Uterus (tissue), 4 donors: ENCODE measurements around the gene CBFA2T2. TPM values are rescaled to one million over a fixed set of nuclear protein-coding genes. Genes with fewer than 3 reads are reported as not detected.

Experiments used
- DNase-seq, 2 donors: peaks; one replicate each; pipeline ENCODE4 v3.0.0-alpha.2; 2019 to 2020
- H3K27ac ChIP-seq, 2 donors: fragments of 200-600 bp; sonication (generic); 1 replicate in 1 of 2; 2 replicates in 1 of 2; pipeline ENCODE4 v1.5.1; 2016 to 2018
- H3K27me3 ChIP-seq, 2 donors: fragments of 200-600 bp; sonication (generic); one replicate each; pipeline ENCODE4 v1.5.1; 2018 to 2019; ENCODE audit warnings: control low read depth in 1 of 2
- H3K36me3 ChIP-seq, 2 donors: fragments of 200-600 bp; sonication (generic); one replicate each; pipeline ENCODE4 v1.5.1; 2019; ENCODE audit warnings: control low read depth in 1 of 2
- H3K4me1 ChIP-seq, 2 donors: fragments of 200-600 bp; sonication (generic); one replicate each; pipeline ENCODE4 v1.5.1; 2018 to 2019; ENCODE audit warnings: control low read depth in 1 of 2
- H3K4me3 ChIP-seq, 2 donors: fragments of 200-600 bp; sonication (generic); 1 replicate in 1 of 2; 2 replicates in 1 of 2; pipeline ENCODE4 v1.5.1; 2018 to 2019; ENCODE audit warnings: mild to moderate bottlenecking in 1 of 2
- H3K9me3 ChIP-seq, 2 donors: fragments of 200-600 bp; sonication (generic); one replicate each; pipeline ENCODE4 v1.5.1; 2019; ENCODE audit warnings: control low read depth in 1 of 2
- CTCF ChIP-seq, 4 experiments: fragments of 200-600 bp in 2 of 4; fragments of 450-650 bp in 2 of 4; sonication (generic) in 2 of 4; IDR thresholded peaks; one replicate each; pipeline ENCODE4 v1.5.1; 2016 to 2019; ENCODE audit warnings: antibody characterized with exemption in 4 of 4, mild to moderate bottlenecking in 2 of 4, moderate library complexity in 1 of 4
- POLR2A ChIP-seq, 2 donors: fragments of 450-650 bp; IDR thresholded peaks; one replicate each; pipeline ENCODE4 v1.6.1; 2016; ENCODE audit warnings: antibody characterized with exemption in 2 of 2, mild to moderate bottlenecking in 1 of 2, moderate library complexity in 1 of 2
- intact Hi-C: fragments of 100-400 bp; cut with DNase I; formaldehyde crosslinking; loops from one replicate; pipeline ENCODE4 v1.15.1; 2023; ENCODE audit warnings: low total_unique reads
- total RNA-seq, 4 donors: library from RNA; depleted of rRNA in 3 of 4; stranded (reverse); fragments of >200 nt in 3 of 4; gene quantifications; one replicate each; pipeline versions ENCODE4 v1.1.0 to v1.2.4, GENCODE V29; 2014 to 2023
- donor health status: DM: yes; HTN: yes; CAD: no.

CBFA2T2 gene
- total RNA-seq, 4 donors from 2014 or later = 13.6 to 32.4 (median 24.3) TPM

GRCh38 chr20:33474097-33474873, 15.6 kb upstream of the CBFA2T2 start:
- H3K4me3 ChIP-seq = no peak overlapping the region
- H3K36me3 ChIP-seq = no peaks in the 10 kb centered on the region
- intact Hi-C loops = no loop called here
- TF ChIP-seq POLR2A (IDR thresholded peaks at IDR 0.05) = no peak
- no peak for TF ChIP-seq CTCF (IDR thresholded peaks at IDR 0.05)
- H3K27me3 ChIP-seq = no peaks in the 10 kb centered on the region
- no peak for DNase-seq
- no peaks in the 10 kb centered on the region for H3K9me3 ChIP-seq
- no peaks in the 10 kb centered on the region for H3K4me1 ChIP-seq
- no peak overlapping the region for H3K27ac ChIP-seq

- H3K27me3 ChIP-seq = no peaks in the 10 kb centered on the region
- H3K4me1 ChIP-seq = no peaks in the 10 kb centered on the region
- H3K4me3 ChIP-seq = no peak overlapping the region
- intact Hi-C loops = no loop called here
- no peak overlapping the region for H3K27ac ChIP-seq
- no peak for TF ChIP-seq POLR2A (IDR thresholded peaks at IDR 0.05)
- TF ChIP-seq CTCF (IDR thresholded peaks at IDR 0.05) = no peak
- no peaks in the 10 kb centered on the region for H3K9me3 ChIP-seq
- no peak for DNase-seq
- no peaks in the 10 kb centered on the region for H3K36me3 ChIP-seq
These were observed 14.9 kb upstream of the CBFA2T2 start for GRCh38 chr20:33474963-33475362.

GRCh38 chr20:33475381-33476152, 14.3 kb upstream of the CBFA2T2 start:
- TF ChIP-seq CTCF (IDR thresholded peaks at IDR 0.05) (no peak), POLR2A (IDR thresholded peaks at IDR 0.05) (no peak)
- Histone ChIP-seq H3K36me3 (no peaks in the 10 kb centered on the region), H3K9me3 (no peaks in the 10 kb centered on the region), H3K27ac (no peak overlapping the region), H3K4me3 (no peak overlapping the region), H3K27me3 (no peaks in the 10 kb centered on the region), H3K4me1 (no peaks in the 10 kb centered on the region)
- DNase-seq = no peak
- intact Hi-C loops = no loop called here

DNA sequence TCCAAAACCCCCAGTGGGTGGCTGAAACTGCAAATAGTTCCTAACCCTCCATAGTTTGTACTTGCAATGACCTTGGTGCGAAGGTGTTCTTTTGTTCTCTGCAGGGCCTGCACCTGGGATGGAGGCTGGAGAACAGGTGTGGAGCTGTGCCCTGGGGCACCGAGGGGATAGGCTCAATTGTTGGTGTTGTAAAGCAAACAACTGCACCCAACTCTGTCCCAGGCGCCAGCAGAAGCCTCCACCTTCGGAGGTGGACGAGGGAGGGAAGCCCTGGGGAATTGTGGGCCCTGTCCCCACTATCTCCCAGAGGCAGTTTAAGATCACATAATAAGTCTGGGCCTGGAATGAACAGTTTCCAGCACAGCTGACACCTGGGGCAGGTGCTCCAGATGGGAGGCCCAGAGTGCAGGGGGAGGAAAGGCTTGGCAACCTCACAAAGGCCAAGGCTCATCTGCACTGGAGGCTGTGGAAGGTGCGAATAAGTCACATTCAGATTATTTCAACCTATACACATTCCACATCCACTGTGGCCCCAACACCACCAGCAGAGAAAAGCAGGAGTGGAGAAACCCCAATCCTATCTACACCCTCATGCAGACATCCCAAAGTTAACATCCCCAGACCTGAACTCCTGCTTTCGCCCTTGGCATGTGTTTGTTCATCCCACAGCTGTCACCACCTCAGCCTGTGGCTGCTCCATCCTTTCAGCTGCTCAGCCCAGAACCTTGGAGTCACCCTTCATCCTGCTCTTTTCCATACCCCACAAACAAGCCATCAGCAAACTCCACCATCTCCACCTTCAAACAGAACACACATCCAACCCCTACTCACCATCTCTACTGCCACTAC, 12.3 kb upstream of the CBFA2T2 start:
- intact Hi-C loops = no loop called here
- TF ChIP-seq POLR2A (IDR thresholded peaks at IDR 0.05) = no peak
- no peak for TF ChIP-seq CTCF (IDR thresholded peaks at IDR 0.05)

More for the DNA sequence above, 12.3 kb upstream of the CBFA2T2 start:
- no peaks in the 10 kb centered on the region for H3K27me3 ChIP-seq
- no peak overlapping the region for H3K27ac ChIP-seq
- H3K36me3 ChIP-seq = no peaks in the 10 kb centered on the region
- no peaks in the 10 kb centered on the region for H3K4me1 ChIP-seq
- DNase-seq = no peak
- no peaks in the 10 kb centered on the region for H3K9me3 ChIP-seq
- H3K4me3 ChIP-seq = no peak overlapping the region
